ENCODE data around the gene VSTM4. TPM values are rescaled to one million over a fixed set of nuclear protein-coding genes. Genes with fewer than 3 reads are reported as not detected.

Gene VSTM4
- total and polyA plus RNA-seq, 2 of the 4 experiments (the other 2 are of a cell fraction): 2.4 to 2.9 TPM

DNA sequence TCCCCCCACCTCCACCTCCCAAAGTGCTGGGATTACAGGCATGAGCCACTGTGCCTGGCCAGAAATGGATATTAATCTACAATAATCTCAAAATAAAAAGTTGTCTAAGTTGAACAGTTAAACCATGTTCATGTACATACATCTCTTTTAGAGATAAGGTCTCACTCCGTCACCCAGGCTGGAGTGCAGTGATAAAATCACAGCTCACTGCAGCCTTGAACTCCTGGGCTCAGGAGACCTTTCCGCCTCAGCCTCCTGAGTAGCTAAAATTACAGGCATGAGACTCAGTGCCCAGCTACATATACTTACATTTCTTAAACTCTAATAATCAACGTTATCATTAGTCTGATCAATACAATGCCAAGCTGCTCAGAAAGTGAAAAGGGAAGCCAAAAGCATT lies 36.2 kb downstream of the VSTM4 start:
- Histone ChIP-seq H2AK9ac (replicated peaks; ENCODE audit: low read depth, low read length, poor library complexity) (no peak overlapping the region), H3K18ac (ENCODE audit: low read depth, low read length) (no peak overlapping the region), H4K8ac (ENCODE audit: low read depth in 2 of 2, low read length in 2 of 2) (no peak overlapping the region), H4K91ac (ENCODE audit: insufficient read depth, low read depth, low read length) (no peak overlapping the region), H4K20me1 (ENCODE audit: insufficient read depth, low read length) (no peaks in the 10 kb centered on the region; the same call in 1 of the 2 replicates), H3K79me1 (ENCODE audit: low read depth in 1 of 2, low read length in 2 of 2) (peaks cover 0 to 6% of the 10 kb centered on the region in 2 experiments; a peak in 1 of 4 replicates), H2AFZ (replicated peaks; ENCODE audit: low read length, poor library complexity) (no peak overlapping the region), H2BK120ac (ENCODE audit: low read depth, low read length) (no peak overlapping the region), H3K9me1 (ENCODE audit: insufficient read depth, low read length) (peaks cover 3% of the 10 kb centered on the region; the same call in 1 of the 2 replicates), H3K9me3 (ENCODE audit: control insufficient read depth, insufficient read depth, low read length) (no peaks in the 10 kb centered on the region), H2BK15ac (ENCODE audit: low read depth, low read length) (no peak overlapping the region), H4K5ac (ENCODE audit: low read depth, low read length) (no peak overlapping the region), H3K4ac (ENCODE audit: low read depth, low read length) (no peak overlapping the region), H3K9ac (ENCODE audit: low read depth, low read length) (no peak overlapping the region), H3K56ac (ENCODE audit: extremely low read depth, insufficient read depth, low read length) (no peak overlapping the region), H3K27me3 (ENCODE audit: control insufficient read depth, insufficient read depth, low read length) (no peaks in the 10 kb centered on the region), H3K4me1 (ENCODE audit: control insufficient read depth, insufficient read depth, low read length) (peaks cover 1% of the 10 kb centered on the region; the same call in 1 of the 2 replicates), H3K14ac (replicated peaks; ENCODE audit: low read depth, low read length) (no peak overlapping the region), H2AK5ac (ENCODE audit: low read depth, low read length) (no peak overlapping the region), H2BK5ac (ENCODE audit: low read depth, low read length, poor library complexity, severe bottlenecking) (no peak overlapping the region), H2BK20ac (ENCODE audit: low read depth, low read length) (no peak overlapping the region), H3K4me2 (ENCODE audit: low read depth, low read length) (no peak overlapping the region), H3K23ac (ENCODE audit: low read depth, low read length) (no peak overlapping the region), H3K4me3 (ENCODE audit: insufficient read depth, low read depth, low read length) (no peak overlapping the region), H3K36me3 (ENCODE audit: control insufficient read depth, insufficient read depth, low read length) (peaks cover 19% of the 10 kb centered on the region), H3K27ac (ENCODE audit: insufficient read depth, low read length) (no peak overlapping the region)
- TF ChIP-seq MAFK (IDR thresholded peaks at IDR 0.05; ENCODE audit: low read depth, low read length): no peak
- TF ChIP-seq RAD21 (IDR thresholded peaks at IDR 0.05; ENCODE audit: low read length): no peak
- TF ChIP-seq MXI1 (IDR thresholded peaks at IDR 0.05; ENCODE audit: borderline replicate concordance, low read depth, low read length): no peak
- TF ChIP-seq SMC3 (IDR thresholded peaks at IDR 0.05; ENCODE audit: low read depth, low read length): no peak
- no peak for TF ChIP-seq ELK1 (IDR thresholded peaks at IDR 0.05; ENCODE audit: borderline replicate concordance, low read depth, low read length)
- no peak for TF ChIP-seq RFX5 (IDR thresholded peaks at IDR 0.05; ENCODE audit: low read depth, low read length)
- no peak for TF ChIP-seq NFE2L2 (IDR thresholded peaks at IDR 0.05; ENCODE audit: low read depth, low read length)
- TF ChIP-seq BHLHE40 (IDR thresholded peaks at IDR 0.05; ENCODE audit: low read depth, low read length): no peak
- TF ChIP-seq POLR2A (IDR thresholded peaks at IDR 0.05; ENCODE audit: low read depth, low read length): no peak
- no peak for TF ChIP-seq MAZ (IDR thresholded peaks at IDR 0.05; ENCODE audit: borderline replicate concordance, low read depth, low read length)
- no peak for TF ChIP-seq RCOR1 (IDR thresholded peaks at IDR 0.05; ENCODE audit: insufficient replicate concordance, low read length)
- no peak for TF ChIP-seq CEBPB (IDR thresholded peaks at IDR 0.05; ENCODE audit: low read depth, low read length)
- TF ChIP-seq CTCF (conservative IDR thresholded peaks at IDR 0.05; ENCODE audit: low read depth, low read length): no peak
- TF ChIP-seq, protein P1, sequence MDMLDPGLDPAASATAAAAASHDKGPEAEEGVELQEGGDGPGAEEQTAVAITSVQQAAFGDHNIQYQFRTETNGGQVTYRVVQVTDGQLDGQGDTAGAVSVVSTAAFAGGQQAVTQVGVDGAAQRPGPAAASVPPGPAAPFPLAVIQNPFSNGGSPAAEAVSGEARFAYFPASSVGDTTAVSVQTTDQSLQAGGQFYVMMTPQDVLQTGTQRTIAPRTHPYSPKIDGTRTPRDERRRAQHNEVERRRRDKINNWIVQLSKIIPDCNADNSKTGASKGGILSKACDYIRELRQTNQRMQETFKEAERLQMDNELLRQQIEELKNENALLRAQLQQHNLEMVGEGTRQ (IDR thresholded peaks at IDR 0.05; ENCODE audit: low read depth, low read length): no peak
- TF ChIP-seq FOS (IDR thresholded peaks at IDR 0.05; ENCODE audit: low read depth, low read length): no peak
- no peak for TF ChIP-seq CHD1 (IDR thresholded peaks at IDR 0.05; ENCODE audit: low read depth, low read length)
- ATAC-seq (ENCODE audit: low read depth) (no peak), DNase-seq (no peak)
- dilution Hi-C loops (cut with HindIII; ENCODE audit: low sequenced_read_pairs, unreplicated experiment): no loop called here
- 100% methylated on average over 1 of the region's 3 CpGs; no CpG with 5 or more reads in 1 of the 2 experiments for WGBS, 2 experiments (ENCODE audit: extremely low coverage in 2 of 2, insufficient read length in 1 of 2)
- ChIA-PET CTCF (no interaction called here), POLR2A (ENCODE audit: unreplicated experiment) (no interaction called here)
- no TSS peak for BruUV-seq (replicated peaks)
- in situ Hi-C loops (cut with MboI; ENCODE audit: low sequenced_read_pairs): no loop called here
- intact Hi-C loops (cut with micrococcal nuclease): no loop called here
